ENCODE measurements around the gene ADAMTS1.

GRCh38 chr21:26847002-26847401 is 1.8 kb upstream of the ADAMTS1 start:
- TF ChIP-seq CTCF (IDR thresholded peaks at IDR 0.05) (no peak), EZH2 (IDR thresholded peaks at IDR 0.05) (no peak)

Data from neural progenitor cell (in vitro differentiated cells).